ENCODE data around the gene ZMIZ2.
"Not testable (repeated sequence)": the region's sequence is repeated elsewhere in the genome, so short reads cannot be mapped to it uniquely, and the experiment has no call there.

ZMIZ2 gene

DNA sequence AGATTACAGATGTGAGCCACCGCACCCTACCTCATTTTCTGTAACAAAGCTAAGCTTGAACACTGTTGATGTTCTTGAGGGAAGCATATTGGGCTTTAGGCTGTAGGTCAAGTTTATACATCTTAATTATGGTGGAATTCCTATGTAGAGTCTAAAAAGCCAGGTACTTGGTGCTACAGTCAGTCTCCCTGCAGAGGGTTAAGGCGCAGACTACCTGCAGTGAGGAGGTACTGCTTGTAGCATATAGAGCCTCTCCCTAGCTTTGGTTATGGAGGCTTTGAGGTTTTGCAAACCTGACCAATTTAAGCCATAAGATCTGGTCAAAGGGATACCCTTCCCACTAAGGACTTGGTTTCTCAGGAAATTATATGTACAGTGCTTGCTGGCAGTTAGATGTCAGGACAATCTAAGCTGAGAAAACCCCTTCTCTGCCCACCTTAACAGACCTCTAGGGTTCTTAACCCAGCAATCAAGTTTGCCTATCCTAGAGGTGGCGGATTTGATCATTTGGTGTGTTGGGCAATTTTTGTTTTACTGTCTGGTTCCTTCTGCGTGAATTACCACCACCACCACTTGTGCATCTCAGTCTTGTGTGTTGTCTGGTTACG lies 53.9 kb downstream of the ZMIZ2 start:
- no peak overlapping the region for H3K4me3 ChIP-seq (ENCODE audit: control insufficient read depth, low read depth, low read length)
- TF ChIP-seq, protein P1, sequence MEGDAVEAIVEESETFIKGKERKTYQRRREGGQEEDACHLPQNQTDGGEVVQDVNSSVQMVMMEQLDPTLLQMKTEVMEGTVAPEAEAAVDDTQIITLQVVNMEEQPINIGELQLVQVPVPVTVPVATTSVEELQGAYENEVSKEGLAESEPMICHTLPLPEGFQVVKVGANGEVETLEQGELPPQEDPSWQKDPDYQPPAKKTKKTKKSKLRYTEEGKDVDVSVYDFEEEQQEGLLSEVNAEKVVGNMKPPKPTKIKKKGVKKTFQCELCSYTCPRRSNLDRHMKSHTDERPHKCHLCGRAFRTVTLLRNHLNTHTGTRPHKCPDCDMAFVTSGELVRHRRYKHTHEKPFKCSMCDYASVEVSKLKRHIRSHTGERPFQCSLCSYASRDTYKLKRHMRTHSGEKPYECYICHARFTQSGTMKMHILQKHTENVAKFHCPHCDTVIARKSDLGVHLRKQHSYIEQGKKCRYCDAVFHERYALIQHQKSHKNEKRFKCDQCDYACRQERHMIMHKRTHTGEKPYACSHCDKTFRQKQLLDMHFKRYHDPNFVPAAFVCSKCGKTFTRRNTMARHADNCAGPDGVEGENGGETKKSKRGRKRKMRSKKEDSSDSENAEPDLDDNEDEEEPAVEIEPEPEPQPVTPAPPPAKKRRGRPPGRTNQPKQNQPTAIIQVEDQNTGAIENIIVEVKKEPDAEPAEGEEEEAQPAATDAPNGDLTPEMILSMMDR (IDR thresholded peaks at IDR 0.05; ENCODE audit: control insufficient read depth, insufficient read depth, low read depth, low read length, missing control alignments), result no peak
- DNase-seq (ENCODE audit: low read depth), result no peak

DNA sequence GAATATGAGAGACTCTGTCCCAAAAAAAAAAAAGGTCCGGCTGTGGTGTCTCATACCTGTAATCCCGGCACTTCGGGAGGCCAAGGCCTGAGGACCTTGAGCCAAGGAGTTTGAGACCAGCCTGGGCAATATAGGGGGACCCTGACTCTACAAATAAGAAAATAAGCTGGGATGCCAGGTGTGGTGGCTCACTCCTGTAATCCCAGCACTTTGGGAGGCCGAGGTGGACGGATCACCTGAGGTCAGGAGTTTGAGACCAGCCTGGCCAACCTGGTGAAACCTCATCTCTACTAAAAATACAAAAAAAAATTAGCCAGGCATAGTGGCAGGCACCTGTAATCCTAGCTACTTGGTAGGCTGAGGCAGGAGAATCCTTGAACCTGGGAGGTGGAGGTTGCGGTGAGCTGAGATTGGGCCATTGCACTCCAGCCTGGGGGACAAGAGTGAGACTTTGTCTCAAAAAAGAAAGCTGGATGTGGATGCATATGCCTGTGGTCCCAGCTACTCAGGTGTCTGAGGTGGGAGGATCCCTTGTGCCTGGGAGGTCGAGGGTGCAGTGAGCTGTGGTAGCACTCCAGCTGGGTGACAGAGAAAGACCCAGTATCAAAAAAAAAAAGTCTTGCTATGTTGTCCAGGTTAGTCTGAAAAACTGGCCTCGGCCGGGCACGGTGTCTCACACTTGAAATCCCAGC lies 55.3 kb downstream of the ZMIZ2 start:
- not testable (repeated sequence) for H3K4me3 ChIP-seq (ENCODE audit: control insufficient read depth, low read depth, low read length); DNase-seq (ENCODE audit: low read depth)

DNA sequence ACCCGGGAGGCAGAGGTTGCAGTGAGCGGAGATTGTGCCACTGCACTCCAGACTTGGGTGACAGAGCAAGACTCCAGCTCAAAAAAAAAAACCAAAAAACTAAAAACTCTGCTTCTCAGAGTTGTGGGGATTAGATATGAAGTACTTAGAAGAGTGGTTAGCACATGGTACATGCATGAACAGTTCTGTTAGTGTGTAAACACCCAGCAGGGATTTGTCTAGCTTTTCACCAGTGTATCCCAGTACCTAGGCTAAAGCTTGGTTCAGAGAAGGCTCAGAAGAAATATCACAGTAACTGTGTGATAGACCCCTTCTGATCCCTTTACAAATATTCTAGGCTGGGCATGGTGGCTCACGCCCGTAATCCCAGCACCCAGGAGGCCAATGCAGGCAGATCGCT lies 57.3 kb downstream of the ZMIZ2 start:
- no peak for DNase-seq (ENCODE audit: low read depth)
- TF ChIP-seq, protein P1 (IDR thresholded peaks at IDR 0.05; ENCODE audit: control insufficient read depth, insufficient read depth, low read depth, low read length, missing control alignments), result no peak
- no peak overlapping the region for H3K4me3 ChIP-seq (ENCODE audit: control insufficient read depth, low read depth, low read length)

DNA sequence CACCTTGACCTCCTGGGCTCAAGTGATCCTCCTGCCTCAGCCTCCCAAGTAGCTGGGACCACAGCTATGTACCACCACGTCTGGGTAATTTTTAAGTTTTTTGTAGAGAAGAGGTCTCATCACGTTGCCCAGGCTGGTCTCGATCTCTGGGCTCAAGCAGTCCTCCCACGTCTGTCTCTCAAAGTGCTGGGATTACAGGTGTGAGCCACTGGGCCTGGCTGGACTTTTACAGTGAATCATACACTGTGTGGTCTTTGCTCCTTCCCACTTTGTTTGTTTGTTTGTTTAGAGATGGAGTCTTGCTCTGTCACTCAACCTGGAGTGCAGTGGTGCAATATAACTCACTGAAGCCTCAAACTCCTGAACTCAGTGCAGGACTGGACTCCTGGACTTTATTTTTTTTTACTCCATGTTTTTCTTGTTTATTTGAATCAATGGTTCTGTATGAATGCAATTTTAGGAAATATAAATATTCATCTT lies 60.3 kb downstream of the ZMIZ2 start:
- no peak overlapping the region for H3K4me3 ChIP-seq (ENCODE audit: control insufficient read depth, low read depth, low read length)
- no peak for DNase-seq (ENCODE audit: low read depth)
- TF ChIP-seq, protein P1 (IDR thresholded peaks at IDR 0.05; ENCODE audit: control insufficient read depth, insufficient read depth, low read depth, low read length, missing control alignments), result no peak

DNA sequence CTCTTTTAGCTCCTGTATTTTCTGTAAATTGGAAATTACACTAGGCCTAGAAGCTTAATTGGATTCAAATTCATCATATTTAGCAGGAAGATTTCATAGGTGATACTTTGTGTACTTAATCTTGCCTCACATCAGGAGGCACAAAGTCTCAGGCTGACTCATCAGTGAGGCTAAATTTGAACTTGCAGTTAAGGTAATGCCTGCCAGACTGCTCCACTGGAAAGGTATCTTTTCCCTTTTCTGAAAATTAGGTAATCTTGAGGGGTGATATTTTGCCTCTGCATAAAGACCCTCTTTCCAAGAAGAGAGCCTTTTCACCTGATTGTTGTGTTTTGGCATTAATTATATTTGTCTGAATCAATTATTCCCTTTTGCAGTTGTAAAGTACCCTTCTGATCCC lies 62.4 kb downstream of the ZMIZ2 start:
- DNase-seq (ENCODE audit: low read depth), result no peak
- no peak overlapping the region for H3K4me3 ChIP-seq (ENCODE audit: control insufficient read depth, low read depth, low read length)
- TF ChIP-seq, protein P1 (IDR thresholded peaks at IDR 0.05; ENCODE audit: control insufficient read depth, insufficient read depth, low read depth, low read length, missing control alignments), result no peak

DNA sequence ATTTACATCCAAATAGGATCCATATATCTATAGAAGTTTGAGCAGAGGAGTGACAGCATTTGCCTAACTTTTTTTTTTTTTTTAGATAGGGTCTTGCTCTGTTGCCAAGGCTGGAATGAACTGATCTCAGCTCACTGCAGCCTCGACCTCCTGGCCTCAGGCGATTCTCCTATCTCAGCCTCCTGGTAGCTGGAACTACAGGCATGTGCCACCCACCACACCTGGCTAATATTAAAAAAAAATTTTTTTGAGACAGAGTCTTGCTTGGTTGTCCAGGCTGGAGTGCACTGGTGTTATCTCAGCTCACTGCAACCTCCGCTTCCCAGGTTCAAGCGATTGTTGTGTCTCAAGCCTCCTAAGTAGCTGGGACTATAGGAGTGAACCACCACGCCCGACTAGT lies 62.9 kb downstream of the ZMIZ2 start:
- TF ChIP-seq, protein P1 (IDR thresholded peaks at IDR 0.05; ENCODE audit: control insufficient read depth, insufficient read depth, low read depth, low read length, missing control alignments), result no peak
- no peak overlapping the region for H3K4me3 ChIP-seq (ENCODE audit: control insufficient read depth, low read depth, low read length)

DNA sequence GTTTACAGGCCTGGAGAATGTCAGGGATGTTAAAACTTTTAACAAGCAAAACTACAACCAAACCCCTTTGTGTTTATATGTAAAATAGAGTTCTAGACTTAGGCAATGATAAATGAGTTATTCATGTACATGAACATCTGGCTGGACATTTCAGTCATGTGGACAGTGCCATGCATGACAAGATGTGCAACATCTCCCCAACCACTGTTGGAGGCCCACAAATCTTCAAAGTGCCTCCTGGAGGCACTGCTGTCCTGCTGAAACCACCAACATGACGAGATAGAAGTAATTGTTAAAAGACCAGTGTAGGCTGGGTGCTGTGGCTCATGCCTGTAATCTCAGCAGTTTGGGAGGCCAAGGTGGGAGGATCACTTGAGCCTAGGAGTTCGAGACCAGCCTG lies 66.3 kb downstream of the ZMIZ2 start:
- TF ChIP-seq, protein P1 (IDR thresholded peaks at IDR 0.05; ENCODE audit: control insufficient read depth, insufficient read depth, low read depth, low read length, missing control alignments), result no peak
- H3K4me3 ChIP-seq (ENCODE audit: control insufficient read depth, low read depth, low read length), result no peak overlapping the region
- no peak for DNase-seq (ENCODE audit: low read depth)

More for the DNA sequence above, 62.9 kb downstream of the ZMIZ2 start:
- no peak for DNase-seq (ENCODE audit: low read depth)
